ENCODE results near the gene ABAT.

The ABAT gene

DNA sequence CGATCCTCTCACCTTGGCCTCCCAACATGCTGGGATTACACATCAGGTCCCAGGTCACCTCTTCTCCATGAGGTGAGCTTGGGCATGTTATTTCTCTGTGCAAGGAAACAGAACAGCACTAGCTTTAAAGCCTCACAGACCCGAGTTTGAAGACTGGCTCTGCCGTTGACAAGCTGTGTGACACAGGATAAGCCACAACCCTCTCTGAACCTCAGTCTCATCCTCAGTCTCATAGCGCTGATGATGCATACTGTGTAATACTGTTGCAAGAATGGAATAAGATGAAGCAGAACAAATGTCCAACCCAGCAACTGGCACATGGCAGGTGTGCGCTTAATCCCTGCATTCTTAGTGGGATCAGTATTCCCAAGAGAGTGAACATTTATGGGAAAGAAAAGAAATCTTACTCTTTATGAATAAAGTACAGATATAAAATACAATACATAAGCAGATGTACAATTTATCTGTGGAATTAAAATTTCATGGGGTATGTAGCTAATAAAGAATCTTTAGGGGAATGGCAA lies 43.5 kb downstream of the ABAT start:
- no peak for DNase-seq (ENCODE audit: low spot score)

DNA sequence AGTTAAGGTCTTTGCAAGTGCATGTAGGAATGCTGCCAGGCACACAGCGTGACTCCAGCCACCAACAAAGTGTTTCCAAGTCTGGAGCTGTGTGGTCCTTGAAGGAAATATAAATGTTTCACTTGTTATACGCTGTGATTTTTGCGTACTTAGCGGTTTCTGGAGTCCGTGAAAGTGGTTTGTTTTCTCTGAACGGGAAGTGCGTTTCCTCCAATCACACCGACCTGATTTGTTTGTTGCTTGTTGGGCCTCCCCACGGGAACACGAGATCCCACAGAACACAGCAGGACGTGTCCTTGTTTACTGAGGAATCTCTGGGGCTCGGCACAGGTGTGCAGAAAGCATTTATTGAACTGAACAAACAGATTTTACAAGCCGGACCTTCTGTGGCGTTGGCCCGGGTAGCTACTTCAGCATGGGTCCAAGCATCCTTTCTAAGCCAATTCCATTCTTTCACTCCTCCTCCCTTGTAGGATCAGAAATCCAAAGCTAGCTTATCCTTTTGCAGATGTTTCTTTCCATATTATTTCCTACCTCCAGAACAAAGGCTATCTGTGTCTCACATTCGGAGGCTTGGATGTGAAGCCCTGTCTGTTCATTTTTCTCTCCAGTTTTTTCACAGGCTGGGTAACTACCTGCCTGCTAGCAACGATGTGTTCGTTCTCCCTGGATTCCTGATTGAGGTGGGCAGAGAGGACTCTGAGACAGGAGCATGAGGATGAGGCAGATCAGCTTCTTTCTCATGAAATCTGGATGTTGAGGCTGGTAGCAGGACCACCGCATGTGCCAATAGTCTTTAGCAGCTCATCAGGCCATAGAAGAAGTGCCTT lies 44.6 kb downstream of the ABAT start:
- DNase-seq (ENCODE audit: low spot score): no peak

DNA sequence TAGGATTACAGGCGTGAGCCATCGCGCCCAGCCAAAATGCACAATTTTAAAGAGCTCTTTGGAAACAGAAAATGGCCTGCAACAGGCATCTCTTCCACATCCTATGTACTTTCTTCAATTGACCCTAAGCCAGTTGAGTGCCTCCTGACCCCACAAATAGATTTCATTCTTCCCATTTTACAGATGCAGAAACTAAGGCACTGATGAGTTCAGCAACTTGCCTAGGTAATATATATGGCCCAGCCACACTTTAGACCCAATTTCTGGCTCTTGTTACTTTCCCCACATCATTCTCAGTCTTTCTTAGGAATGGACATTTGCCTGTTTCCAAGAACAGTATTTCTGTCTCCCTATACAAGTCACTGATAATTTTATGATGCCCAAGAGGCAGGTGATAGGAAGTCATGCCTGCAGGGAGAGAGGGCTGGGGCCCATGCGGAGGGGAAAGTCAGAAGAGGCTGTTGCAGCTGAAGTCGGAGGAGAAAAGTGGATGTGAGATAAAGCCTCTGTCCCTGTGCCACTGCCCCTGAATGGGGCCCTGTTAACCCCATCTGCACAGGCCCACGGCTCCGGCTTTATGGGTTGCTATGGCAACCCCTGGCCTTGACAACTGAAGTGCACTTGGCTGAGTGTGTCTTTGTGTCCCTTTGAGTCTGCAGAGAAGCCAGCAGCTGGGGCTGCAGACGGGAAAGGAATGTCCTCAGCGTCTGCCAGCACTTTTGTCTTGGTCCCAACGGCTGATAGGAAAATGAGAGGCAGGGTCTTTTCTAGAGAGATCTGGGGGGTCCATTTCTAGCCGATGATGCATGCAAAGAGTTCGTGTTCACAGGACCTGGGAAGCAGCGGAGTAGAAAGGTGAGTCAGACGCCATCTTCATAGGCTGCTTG lies 45.9 kb downstream of the ABAT start:
- no peak for DNase-seq (ENCODE audit: low spot score)

DNA sequence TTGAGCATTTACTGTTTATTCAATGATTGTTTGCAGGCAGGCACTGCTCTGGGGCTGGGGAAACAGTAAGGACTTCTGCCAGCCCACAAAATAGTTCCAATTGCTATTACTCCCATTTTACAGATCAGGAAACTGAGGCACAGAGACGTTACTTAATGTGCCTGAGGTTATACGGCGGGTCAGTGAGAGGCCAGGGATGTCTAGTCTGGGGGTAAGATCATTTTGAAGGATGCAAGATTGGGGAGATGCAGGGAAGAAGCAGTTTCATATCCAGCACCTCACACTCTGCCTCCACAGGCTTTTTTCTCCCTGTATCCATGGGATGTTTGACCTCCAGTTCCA lies 46.5 kb downstream of the ABAT start:
- DNase-seq (ENCODE audit: low spot score): no peak

DNA sequence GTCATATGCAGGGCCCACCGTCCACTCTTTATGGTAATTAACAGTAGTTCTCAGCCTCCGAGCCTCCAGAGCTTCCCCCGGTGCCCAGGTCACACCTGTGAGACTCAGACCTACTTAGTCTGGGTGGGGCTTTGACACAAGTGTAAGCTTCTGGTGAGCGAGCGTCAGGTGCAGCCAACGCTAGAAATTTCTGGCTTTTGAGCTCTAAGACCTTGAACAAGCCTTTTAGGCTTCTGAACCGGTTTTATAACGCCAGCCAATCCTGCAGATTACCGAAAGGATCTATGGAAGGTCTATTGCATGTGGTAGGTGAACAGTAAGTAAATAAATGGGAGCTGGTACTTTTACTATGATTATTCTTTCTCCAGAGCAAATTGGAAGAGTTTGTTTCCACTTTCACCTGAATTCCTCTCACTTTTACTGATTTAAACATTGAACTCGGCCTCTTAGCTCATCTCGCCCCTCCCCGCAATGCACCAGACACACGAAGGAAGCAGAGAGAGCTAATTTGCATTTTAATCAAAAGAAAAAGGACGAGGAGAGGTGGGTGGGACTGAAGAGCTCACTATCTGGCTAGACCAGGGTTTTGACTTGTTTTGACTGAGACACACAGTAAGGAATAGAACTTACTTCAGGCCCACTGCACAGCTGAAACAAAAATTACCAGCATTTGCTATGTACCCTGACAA lies 47.1 kb downstream of the ABAT start:
- DNase-seq (ENCODE audit: low spot score): no peak

DNA sequence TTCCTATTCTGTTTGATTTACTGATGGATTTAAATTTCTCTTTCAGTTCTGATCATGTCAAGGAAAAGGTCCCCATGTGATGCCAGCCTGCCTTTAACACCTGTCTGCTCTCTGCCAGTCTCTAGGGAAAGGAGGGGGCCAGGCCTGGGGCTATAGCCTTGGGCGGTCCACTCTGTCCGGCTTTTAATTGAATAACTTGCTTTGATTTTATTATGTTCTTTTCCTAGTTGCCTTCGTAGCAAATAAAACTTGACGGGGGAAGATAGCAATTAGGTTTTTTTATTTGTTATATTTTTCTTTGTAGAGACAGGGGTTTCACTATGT lies 47.6 kb downstream of the ABAT start:
- no peak for DNase-seq (ENCODE audit: low spot score)

DNA sequence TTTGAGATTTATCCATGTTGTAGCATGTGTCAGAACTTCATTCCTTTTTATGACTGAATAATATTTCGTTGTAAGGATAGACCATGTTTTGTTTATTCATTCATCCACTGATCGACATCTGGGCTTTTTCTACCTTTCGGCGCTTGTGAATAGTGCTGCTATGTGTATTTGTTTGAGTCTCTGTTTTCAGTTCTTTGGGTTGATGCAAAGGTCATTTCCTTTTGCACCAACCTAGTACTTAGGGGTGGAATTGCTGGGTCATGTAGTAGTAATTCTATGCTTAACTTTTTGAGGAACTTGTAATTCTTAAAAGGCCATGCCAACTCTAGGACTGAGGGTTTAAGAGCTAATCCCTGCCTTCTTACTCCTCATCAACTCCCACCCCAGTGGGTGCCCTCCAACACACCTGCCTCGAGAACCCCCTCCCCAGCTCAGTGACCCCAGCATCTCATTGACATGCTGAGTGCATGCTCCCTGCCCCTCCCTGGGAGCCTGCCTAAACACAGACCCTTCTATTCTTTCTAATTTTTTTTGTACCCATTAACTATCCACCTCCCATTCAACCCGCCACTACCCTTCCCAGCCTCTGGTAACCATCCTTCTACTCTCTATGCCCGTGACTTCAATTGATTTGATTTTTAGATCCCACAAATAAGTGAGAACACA lies 51.2 kb downstream of the ABAT start:
- no peak for DNase-seq (ENCODE audit: low spot score)

GRCh38 chr16:8727131-8727806 lies 52.9 kb downstream of the ABAT start:
- DNase-seq (ENCODE audit: low spot score): no peak

DNA sequence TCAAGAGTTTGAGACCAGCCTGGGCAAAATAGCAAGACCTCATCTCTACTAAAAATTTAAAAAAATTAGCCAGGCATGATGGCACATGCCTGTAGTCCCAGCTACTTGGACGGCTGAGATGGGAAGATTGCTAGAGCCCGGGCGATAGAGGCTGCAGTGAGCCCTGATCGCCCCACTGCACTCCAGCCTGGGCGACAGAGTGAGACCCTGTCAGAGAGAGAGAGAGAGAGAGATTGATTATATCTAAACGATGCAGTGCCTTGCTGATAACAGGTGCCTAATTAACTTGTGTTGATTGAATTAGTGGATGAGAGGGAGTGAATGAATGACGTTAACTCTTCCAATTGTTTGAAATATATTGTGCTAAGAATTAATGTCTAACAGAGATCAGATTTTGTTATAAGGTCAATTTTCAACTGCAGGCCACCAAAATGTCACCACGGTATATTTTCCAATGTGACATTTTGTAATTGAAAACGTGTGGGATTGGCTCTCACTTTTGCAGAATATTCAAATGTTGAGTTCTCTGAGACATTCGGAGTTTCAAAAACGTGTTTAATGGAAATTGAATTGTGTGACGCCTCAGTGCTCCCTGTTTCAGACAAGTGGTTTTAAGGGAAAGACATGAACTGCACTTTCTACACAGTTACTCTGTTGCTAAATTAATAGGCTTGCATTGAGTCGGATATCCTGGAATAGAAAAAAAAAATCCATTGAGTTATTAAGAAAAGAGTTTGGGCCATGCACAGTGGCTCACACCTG lies 53.6 kb downstream of the ABAT start:
- no peak for DNase-seq (ENCODE audit: low spot score)

- peak; percentile 1 for DNase-seq (ENCODE audit: low spot score)
These were observed 55.4 kb downstream of the ABAT start for GRCh38 chr16:8729779-8730334.

DNA sequence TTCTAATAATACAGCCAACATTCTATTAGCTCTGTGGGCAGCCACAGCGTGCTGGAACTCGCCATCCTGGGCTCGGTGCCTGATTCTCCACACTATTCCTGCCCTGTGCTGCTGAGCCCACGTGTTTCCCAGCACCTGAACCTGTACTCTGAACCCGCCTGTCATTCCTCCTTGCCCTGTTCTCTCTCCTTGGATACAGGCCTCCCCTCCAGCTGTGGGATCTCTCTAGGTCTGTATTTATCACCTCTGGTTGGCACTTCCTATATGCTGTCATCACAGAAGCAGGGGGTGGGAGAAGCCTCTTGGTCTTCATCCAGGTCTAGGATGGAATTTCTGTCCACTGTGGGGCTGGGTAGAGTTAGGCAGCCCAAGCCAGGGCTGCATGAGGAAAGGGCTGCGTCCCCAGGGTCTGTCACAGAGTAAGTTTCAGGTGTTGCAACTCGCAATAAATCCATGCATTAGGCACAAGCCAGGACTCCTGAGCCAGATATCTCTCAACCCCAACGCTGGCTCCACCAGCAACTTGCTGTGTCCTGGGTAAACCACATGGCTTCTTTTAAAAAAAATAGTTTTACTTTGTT lies 56.0 kb downstream of the ABAT start:
- no peak for DNase-seq (ENCODE audit: low spot score)

GRCh38 chr16:8733849-8734540 lies 59.6 kb downstream of the ABAT start:
- no peak for DNase-seq (ENCODE audit: low spot score)

- no peak for DNase-seq (ENCODE audit: low spot score)
These were observed 61.2 kb downstream of the ABAT start for GRCh38 chr16:8735574-8735973.

DNA sequence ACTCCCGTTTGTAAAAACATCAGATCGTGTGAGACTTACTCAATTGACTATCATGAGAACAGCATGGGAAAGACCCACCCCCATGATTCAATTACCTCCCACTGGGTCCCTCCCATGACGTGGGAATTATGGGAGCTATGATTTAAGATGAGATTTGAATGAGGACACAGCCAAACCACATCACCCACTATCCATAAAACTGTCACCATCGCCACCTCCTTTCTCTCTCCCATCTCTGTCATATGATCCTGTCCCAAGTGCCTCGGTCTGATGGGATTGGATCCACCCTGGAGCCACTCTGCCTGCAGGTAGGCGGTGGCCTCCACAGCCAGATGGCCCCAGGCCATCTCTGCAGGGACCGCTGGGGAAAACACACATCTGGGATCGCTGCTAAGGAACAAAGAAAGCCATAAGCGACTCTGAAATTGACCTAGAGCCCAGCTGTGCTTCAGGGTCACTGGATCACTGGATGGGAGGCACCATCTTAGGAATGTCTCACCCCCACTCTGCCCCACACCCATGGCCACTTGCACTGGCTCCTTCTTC lies 61.8 kb downstream of the ABAT start:
- no peak for DNase-seq (ENCODE audit: low spot score)

- DNase-seq (ENCODE audit: low spot score): no peak
These were observed 64.7 kb downstream of the ABAT start for GRCh38 chr16:8739151-8739550.

GRCh38 chr16:8739989-8740704 lies 65.7 kb downstream of the ABAT start:
- DNase-seq (ENCODE audit: low spot score): no peak

DNA sequence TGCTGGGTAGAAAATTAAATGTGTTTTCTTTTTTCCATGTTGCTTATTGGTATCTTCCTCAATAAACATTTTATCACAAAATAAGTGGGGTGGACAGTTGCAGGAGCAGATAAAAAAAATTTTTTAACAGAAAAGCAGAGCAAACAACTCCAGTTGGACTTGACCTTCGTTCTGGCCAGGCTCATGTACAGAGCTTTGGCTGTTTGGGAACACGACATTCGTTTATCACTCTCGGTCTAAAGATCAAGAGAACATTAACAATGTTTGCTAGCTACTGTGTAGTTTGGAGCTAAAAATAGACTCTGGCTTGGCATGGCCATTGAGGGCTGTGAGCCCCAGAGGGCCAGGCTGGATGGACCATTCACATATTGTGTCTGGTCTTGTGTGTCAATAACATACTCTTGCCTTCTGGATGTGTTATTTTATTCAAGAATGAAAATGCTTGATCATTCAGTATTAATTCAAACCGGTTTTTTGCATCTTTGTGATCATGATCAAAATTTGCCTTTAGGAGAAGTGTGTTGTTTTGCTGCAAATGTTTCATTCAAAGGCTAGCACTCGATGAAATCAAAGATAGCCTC lies 66.4 kb downstream of the ABAT start:
- DNase-seq (ENCODE audit: low spot score): no peak

GRCh38 chr16:8741636-8742035 lies 67.2 kb downstream of the ABAT start:
- no peak for DNase-seq (ENCODE audit: low spot score)

Data from CD4-positive, alpha-beta T cell treated with Interleukin-15 for 4 hours (primary cell).